Adipocyte (in vitro differentiated cells): ENCODE results near the gene GPSM3.
"Not testable (repeated sequence)": the region's sequence is repeated elsewhere in the genome, so short reads cannot be mapped to it uniquely, and the experiment has no call there.

Experiments
- DNase-seq: peaks from one replicate; pipeline ENCODE4 v3.0.0-alpha.2; 2015; ENCODE audit warnings: low read depth
- H3K27me3 ChIP-seq: replicated peaks from 2 replicates; pipeline ENCODE4 v1.7.0; 2013; ENCODE audit warnings: mild to moderate bottlenecking, low read length, moderate library complexity; ENCODE audit not compliant: control insufficient read depth, insufficient read depth
- H3K36me3 ChIP-seq: 2 replicates; pipeline ENCODE4 v1.7.0; 2013; ENCODE audit warnings: low read length, mild to moderate bottlenecking, moderate library complexity; ENCODE audit not compliant: control insufficient read depth, insufficient read depth, severe bottlenecking
- H3K4me1 ChIP-seq: 2 replicates; pipeline ENCODE4 v1.7.0; 2013; ENCODE audit warnings: mild to moderate bottlenecking, low read length, moderate library complexity; ENCODE audit not compliant: control insufficient read depth, insufficient read depth
- H3K4me3 ChIP-seq: 2 replicates; pipeline ENCODE4 v1.7.0; 2013; ENCODE audit warnings: mild to moderate bottlenecking, low read length, moderate library complexity
- H3K9ac ChIP-seq: 2 replicates; pipeline ENCODE4 v1.7.0; 2013; ENCODE audit warnings: mild to moderate bottlenecking, low read length, moderate library complexity
- H3K9me3 ChIP-seq: 2 replicates; pipeline ENCODE4 v1.7.0; 2013; ENCODE audit warnings: mild to moderate bottlenecking, low read length, moderate library complexity; ENCODE audit not compliant: control insufficient read depth

GPSM3 gene

GRCh38 chr6:32151863-32152768 lies 40.3 kb downstream of the GPSM3 start, which contains the start of gene PRRT1:
PRRT1 (minus strand) TSS chr6:32151939; CDS start chr6:32151827, 112 bp downstream.
- H3K9ac ChIP-seq, result peak within 1 kb of the TSS; percentile 88
- no peaks in the 10 kb centered on the region for H3K9me3 ChIP-seq
- H3K4me1 ChIP-seq, result peaks cover 28% of the 10 kb centered on the region
- peak within 1 kb of the TSS; percentile 90 for H3K4me3 ChIP-seq
- peak; percentile 44 for DNase-seq
- H3K27me3 ChIP-seq, result peaks cover 6% of the 10 kb centered on the region
- peaks cover 2% of the 10 kb centered on the region for H3K36me3 ChIP-seq

- Histone ChIP-seq H3K9ac (no peak overlapping the region), H3K4me1 (peaks cover 28% of the 10 kb centered on the region), H3K4me3 (no peak overlapping the region), H3K9me3 (no peaks in the 10 kb centered on the region), H3K27me3 (peaks cover 6% of the 10 kb centered on the region), H3K36me3 (no peaks in the 10 kb centered on the region)
- no peak for DNase-seq
Measured at GRCh38 chr6:32151181-32151862, 41.1 kb downstream of the GPSM3 start.

DNA sequence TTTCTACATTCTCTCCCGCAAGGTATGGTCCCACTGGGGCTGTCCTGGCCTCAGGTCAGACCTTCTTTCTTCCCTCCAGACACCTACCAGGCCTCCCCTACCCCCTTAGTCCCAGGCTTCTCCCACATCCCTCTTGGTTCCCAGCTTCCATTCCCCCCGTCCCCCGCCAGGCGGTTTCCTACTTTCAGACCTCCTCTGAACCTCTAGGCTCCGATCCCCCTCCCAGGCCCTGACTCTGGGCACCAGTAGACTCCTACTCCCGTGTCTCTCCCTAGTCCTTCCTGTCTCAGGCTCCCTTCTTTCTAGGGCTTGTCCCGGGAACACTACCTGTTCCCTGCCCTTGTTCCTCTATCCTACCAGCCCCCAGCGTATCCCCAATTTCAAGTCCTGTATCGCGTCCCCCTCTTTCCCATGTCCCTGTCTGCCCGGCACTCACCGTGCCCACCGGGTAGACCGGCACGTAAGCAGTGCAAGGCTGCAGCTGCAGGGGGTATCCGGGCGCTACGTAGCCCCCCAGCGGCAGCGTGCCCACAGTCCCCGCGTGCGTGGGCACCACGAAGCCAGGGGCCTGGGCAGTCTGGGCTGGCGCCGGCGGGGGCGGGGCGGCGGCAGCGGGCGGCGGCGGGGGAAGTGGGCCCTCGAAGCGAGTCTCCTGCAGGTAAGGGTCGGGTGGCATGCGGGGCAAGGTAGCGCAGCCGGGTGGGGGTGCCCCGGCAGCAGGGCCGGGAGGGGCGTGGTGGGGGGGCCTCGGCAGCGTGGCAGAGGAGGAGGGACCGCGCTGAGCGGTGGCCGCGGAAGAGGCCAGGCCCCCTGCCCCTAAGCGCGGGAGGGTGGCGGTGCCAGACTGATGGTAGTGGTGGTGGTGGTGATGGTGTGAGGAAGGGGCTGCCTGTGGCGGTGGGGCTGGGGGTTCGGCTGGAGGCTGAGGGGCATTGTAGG lies 42.2 kb downstream of the GPSM3 start:
- DNase-seq, result no peak
- Histone ChIP-seq H3K36me3 (no peaks in the 10 kb centered on the region), H3K27me3 (peaks cover 6% of the 10 kb centered on the region), H3K4me3 (no peak overlapping the region), H3K9me3 (no peaks in the 10 kb centered on the region), H3K9ac (no peak overlapping the region), H3K4me1 (peaks cover 23% of the 10 kb centered on the region)

GRCh38 chr6:32149092-32149755 lies 43.2 kb downstream of the GPSM3 start:
- Histone ChIP-seq H3K27me3 (peaks cover 6% of the 10 kb centered on the region), H3K4me1 (peaks cover 20% of the 10 kb centered on the region), H3K9ac (no peak overlapping the region), H3K9me3 (no peaks in the 10 kb centered on the region), H3K4me3 (peak overlapping the region; percentile 75), H3K36me3 (no peaks in the 10 kb centered on the region)
- no peak for DNase-seq

DNA sequence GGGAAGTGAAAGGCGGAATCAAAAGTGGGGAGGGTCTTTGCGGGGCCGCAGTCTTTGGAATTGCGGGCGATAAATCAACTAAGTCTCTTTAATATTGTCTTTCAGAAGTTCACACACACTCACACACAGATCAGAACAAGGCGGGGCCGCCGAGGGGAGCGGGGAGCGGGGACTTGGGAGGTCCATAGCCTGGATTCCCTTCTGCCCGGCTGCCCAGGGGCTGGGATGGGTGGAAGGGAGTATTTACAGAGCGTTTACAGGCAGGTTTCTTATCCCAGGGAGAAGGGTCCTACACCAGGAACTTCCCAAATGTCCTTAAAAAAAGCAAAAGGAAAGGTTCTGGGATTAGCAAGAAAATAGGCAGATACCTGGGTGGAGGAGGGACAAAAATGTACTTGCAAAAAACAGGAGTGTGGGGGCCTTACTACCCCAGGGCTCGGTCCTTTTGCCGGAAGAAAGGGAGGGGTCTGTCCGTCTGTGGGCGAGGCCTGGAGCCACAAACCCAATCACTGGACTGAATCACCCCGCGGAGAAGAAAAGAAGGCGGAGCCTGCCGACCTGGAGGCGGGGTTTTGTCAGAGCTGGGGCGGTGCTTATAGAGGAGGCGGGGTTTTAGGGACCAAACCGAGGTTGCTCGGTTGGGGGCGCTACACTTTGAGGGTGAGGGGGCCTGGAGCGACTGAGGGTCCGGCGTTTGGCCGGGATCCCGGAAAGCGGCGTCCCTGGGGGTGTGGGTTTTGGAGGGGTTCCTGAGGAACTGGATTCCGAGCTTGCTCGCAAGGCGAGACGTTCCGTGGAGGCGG lies 44.0 kb downstream of the GPSM3 start:
- no peaks in the 10 kb centered on the region for H3K36me3 ChIP-seq
- DNase-seq, result no peak
- peaks cover 19% of the 10 kb centered on the region for H3K4me1 ChIP-seq
- peak overlapping the region; percentile 75 for H3K4me3 ChIP-seq
- peak overlapping the region; percentile 36 for H3K9ac ChIP-seq
- peaks cover 6% of the 10 kb centered on the region for H3K27me3 ChIP-seq
- no peaks in the 10 kb centered on the region for H3K9me3 ChIP-seq

- Histone ChIP-seq H3K36me3 (no peaks in the 10 kb centered on the region), H3K27me3 (peaks cover 6% of the 10 kb centered on the region), H3K9ac (no peak overlapping the region), H3K9me3 (no peaks in the 10 kb centered on the region), H3K4me3 (peak overlapping the region; percentile 75), H3K4me1 (peaks cover 10% of the 10 kb centered on the region)
- DNase-seq, result no peak
Measured at GRCh38 chr6:32147401-32148132, 44.9 kb downstream of the GPSM3 start.

GRCh38 chr6:32146687-32147086 lies 45.8 kb downstream of the GPSM3 start:
- peaks cover 4% of the 10 kb centered on the region for H3K4me1 ChIP-seq
- H3K27me3 ChIP-seq, result peaks cover 6% of the 10 kb centered on the region
- H3K36me3 ChIP-seq, result no peaks in the 10 kb centered on the region
- H3K9me3 ChIP-seq, result no peaks in the 10 kb centered on the region
- no peak overlapping the region for H3K9ac ChIP-seq
- no peak for DNase-seq
- no peak overlapping the region for H3K4me3 ChIP-seq

DNA sequence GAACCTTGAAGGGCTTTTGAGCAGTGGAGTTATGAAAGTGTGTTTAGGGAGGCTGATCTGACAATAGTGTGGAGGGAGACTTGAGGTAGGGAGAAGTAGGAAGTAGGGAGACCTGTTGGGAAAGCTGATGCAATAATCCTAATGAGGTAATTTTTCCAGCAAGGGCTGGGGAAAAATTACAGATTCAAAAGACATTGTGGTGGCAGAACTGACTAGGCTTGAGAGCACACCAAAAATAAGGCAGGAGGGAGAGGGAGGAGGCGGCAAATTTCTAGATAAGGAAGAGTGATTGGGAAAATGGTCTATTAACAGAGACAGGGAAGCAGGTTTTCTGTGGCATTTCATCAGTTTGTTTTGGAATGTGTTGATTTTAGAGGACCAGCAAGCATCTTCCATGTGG lies 46.2 kb downstream of the GPSM3 start:
- Histone ChIP-seq H3K27me3 (peaks cover 6% of the 10 kb centered on the region), H3K4me3 (no peak overlapping the region), H3K4me1 (peaks cover 4% of the 10 kb centered on the region), H3K9me3 (no peaks in the 10 kb centered on the region), H3K36me3 (no peaks in the 10 kb centered on the region), H3K9ac (no peak overlapping the region)
- no peak for DNase-seq

DNA sequence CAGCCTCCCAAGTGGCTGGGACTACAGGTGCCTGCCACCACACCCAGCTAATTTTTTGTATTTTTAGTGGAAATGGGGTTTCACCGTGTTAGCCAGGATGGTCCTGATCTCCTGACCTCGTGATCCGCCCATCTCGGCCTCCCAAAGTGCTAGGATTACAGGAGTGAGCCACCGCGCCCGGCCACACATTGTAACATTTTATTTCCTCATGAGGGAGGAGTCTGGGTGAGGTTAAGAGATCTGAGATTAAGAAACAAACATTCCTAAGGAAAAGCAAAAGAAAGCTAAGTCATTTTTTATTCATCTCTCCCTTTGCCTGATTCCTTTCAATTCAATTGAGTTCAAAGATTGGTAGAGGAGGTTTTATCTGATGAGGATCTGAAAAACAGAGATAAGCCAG lies 48.2 kb downstream of the GPSM3 start:
- H3K4me3 ChIP-seq, H3K27me3 ChIP-seq, H3K9me3 ChIP-seq, H3K36me3 ChIP-seq, DNase-seq, H3K9ac ChIP-seq: not testable (repeated sequence)
- peaks cover 14% of the 10 kb centered on the region for H3K4me1 ChIP-seq
